NB4 (cell line): ENCODE data around the gene HDAC11.

Experiments used
- DNase-seq: peaks from one replicate; pipeline ENCODE4 v3.0.0; 2010; ENCODE audit warnings: low read depth
- H3K4me3 ChIP-seq: one replicate; pipeline ENCODE4 v1.5.1; 2011; ENCODE audit warnings: mild to moderate bottlenecking, low read depth, low read length, moderate library complexity
- CTCF ChIP-seq: IDR thresholded peaks from one replicate; pipeline ENCODE4 v1.5.1; 2012; ENCODE audit warnings: low read depth, low read length
- MAX ChIP-seq: IDR thresholded peaks from 2 replicates; pipeline ENCODE4 v1.6.1; 2011; ENCODE audit warnings: low read depth, low read length
- MYC ChIP-seq: IDR thresholded peaks from 2 replicates; pipeline ENCODE4 v1.6.1; 2011; ENCODE audit warnings: low read depth, low read length
- POLR2A ChIP-seq: IDR thresholded peaks from 2 replicates; pipeline ENCODE4 v1.6.1; 2011; ENCODE audit warnings: mild to moderate bottlenecking; ENCODE audit not compliant: insufficient read length; ENCODE audit errors: extremely low read depth

The HDAC11 gene

GRCh38 chr3:13452490-13453335, 27.4 kb upstream of the HDAC11 start:
- DNase-seq: peak; percentile 74
- peak overlapping the region; percentile 51 for H3K4me3 ChIP-seq
- TF ChIP-seq CTCF (peak; percentile 58), MAX (no peak)

- no peak for DNase-seq
- TF ChIP-seq MYC (no peak), POLR2A (no peak), MAX (no peak), CTCF (no peak)
- H3K4me3 ChIP-seq: no peak overlapping the region
Measured at GRCh38 chr3:13455644-13456043, 24.5 kb upstream of the HDAC11 start.

GRCh38 chr3:13457593-13457992, 22.5 kb upstream of the HDAC11 start:
- no peak overlapping the region for H3K4me3 ChIP-seq
- no peak for DNase-seq
- TF ChIP-seq CTCF (no peak), MYC (no peak), POLR2A (no peak), MAX (no peak)

- no peak overlapping the region for H3K4me3 ChIP-seq
- no peak for DNase-seq
- TF ChIP-seq MAX: no peak
- TF ChIP-seq CTCF: no peak
- no peak for TF ChIP-seq MYC
Measured at GRCh38 chr3:13459605-13460340, 20.3 kb upstream of the HDAC11 start.

GRCh38 chr3:13460341-13460736, 19.8 kb upstream of the HDAC11 start:
- no peak overlapping the region for H3K4me3 ChIP-seq
- TF ChIP-seq MYC (no peak), MAX (no peak), POLR2A (no peak), CTCF (no peak)

More at GRCh38 chr3:13460341-13460736, 19.8 kb upstream of the HDAC11 start:
- DNase-seq: no peak
